Mesendoderm (in vitro differentiated cells): ENCODE measurements around the gene TARM1.

Experiments used
- DNase-seq: peaks from one replicate; pipeline ENCODE4 v3.0.0; 2013
- H2AK5ac ChIP-seq: 2 replicates; pipeline ENCODE4 v1.6.1; 2013; ENCODE audit warnings: low read length, inconsistent platforms
- H2BK120ac ChIP-seq: 2 replicates; pipeline ENCODE4 v1.6.1; 2013; ENCODE audit warnings: low read depth, mild to moderate bottlenecking, low read length, moderate library complexity, mixed read lengths
- H2BK15ac ChIP-seq: replicated peaks from 2 replicates; pipeline ENCODE4 v1.6.1; 2013; ENCODE audit warnings: low read depth, mild to moderate bottlenecking, moderate library complexity
- H2BK5ac ChIP-seq: 2 replicates; pipeline ENCODE4 v1.6.1; 2013; ENCODE audit warnings: low read length, inconsistent platforms
- H3K18ac ChIP-seq: 2 replicates; pipeline ENCODE4 v1.6.1; 2013; ENCODE audit warnings: mild to moderate bottlenecking, low read length, mixed read lengths
- H3K23ac ChIP-seq: one replicate; pipeline ENCODE4 v1.6.1; 2013; ENCODE audit warnings: low read length
- H3K27ac ChIP-seq: 2 replicates; pipeline ENCODE4 v1.5.1; 2013; ENCODE audit warnings: low read depth, mild to moderate bottlenecking, inconsistent platforms, low read length, moderate library complexity
- H3K27me3 ChIP-seq: 2 replicates; pipeline ENCODE4 v1.6.1; 2013; ENCODE audit warnings: low read length, control low read depth, mild to moderate bottlenecking, inconsistent platforms; ENCODE audit not compliant: insufficient read depth, poor library complexity
- H3K36me3 ChIP-seq: 2 replicates; pipeline ENCODE4 v1.6.1; 2013; ENCODE audit warnings: low read length, inconsistent platforms; ENCODE audit not compliant: control insufficient read depth, insufficient read depth
- H3K4ac ChIP-seq: one replicate; pipeline ENCODE4 v1.6.1; 2013; ENCODE audit warnings: low read depth, mild to moderate bottlenecking, low read length, moderate library complexity
- H3K4me1 ChIP-seq: 2 replicates; pipeline ENCODE4 v1.6.1; 2013; ENCODE audit warnings: low read depth, low read length, inconsistent platforms; ENCODE audit not compliant: control insufficient read depth
- H3K4me2 ChIP-seq: 2 replicates; pipeline ENCODE4 v1.6.1; 2013; ENCODE audit warnings: low read length
- H3K4me3 ChIP-seq: 2 replicates; pipeline ENCODE4 v1.5.1; 2013; ENCODE audit warnings: mild to moderate bottlenecking, low read length
- H3K56ac ChIP-seq: one replicate; pipeline ENCODE4 v1.6.1; 2013; ENCODE audit warnings: low read length
- H3K79me1 ChIP-seq: 2 replicates; pipeline ENCODE4 v1.6.1; 2013; ENCODE audit warnings: low read length, inconsistent platforms
- H3K79me2 ChIP-seq: 2 replicates; pipeline ENCODE4 v1.6.1; 2013; ENCODE audit warnings: mild to moderate bottlenecking, low read length; ENCODE audit not compliant: control insufficient read depth, insufficient read depth
- H3K9ac ChIP-seq: 2 replicates; pipeline ENCODE4 v1.6.1; 2013; ENCODE audit warnings: low read length, inconsistent platforms
- H4K5ac ChIP-seq: one replicate; pipeline ENCODE4 v1.6.1; 2013; ENCODE audit warnings: low read length
- H4K8ac ChIP-seq: one replicate; pipeline ENCODE4 v1.6.1; 2013; ENCODE audit warnings: low read depth, mild to moderate bottlenecking, control low read depth, low read length, moderate library complexity
- WGBS: extraction: QIAGEN DNeasy Blood & Tissue Kit; methylation state at CpG from one replicate; pipeline ENCODE4 v1.1.7; 2013; ENCODE audit warnings: low lambda C conversion rate, missing lambda C conversion rate; ENCODE audit not compliant: insufficient coverage; ENCODE audit errors: extremely low coverage; 5-methylcytosine and 5-hydroxymethylcytosine counted together

The TARM1 gene

DNA sequence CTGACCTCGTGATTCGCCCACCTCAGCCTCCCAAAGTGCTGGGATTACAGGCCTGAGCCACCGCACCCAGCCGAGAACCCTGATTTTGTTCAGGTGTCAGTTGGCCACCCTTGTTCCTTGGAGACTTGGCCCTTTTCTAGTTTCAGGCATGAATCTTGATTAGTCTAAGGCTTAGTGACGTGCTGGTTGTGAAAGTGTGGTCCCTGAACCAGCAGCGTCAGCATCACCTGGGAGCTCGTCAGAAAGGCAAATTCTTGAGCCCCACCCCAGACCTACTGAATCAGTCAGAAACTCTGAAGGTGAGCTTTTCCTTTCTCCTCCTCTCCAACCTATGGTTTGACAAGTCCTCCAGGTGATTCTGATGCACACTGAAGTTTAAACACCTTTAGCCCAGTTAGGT lies 54.5 kb downstream of the TARM1 start:
- DNase-seq = no peak
- H2AK5ac ChIP-seq = no peak overlapping the region
- H3K23ac ChIP-seq = no peak overlapping the region
- no peak overlapping the region for H4K5ac ChIP-seq
- no peak overlapping the region for H3K4ac ChIP-seq
- H3K56ac ChIP-seq = no peak overlapping the region
- H3K27ac ChIP-seq = no peak overlapping the region
- no peaks in the 10 kb centered on the region for H3K4me1 ChIP-seq
- no peak overlapping the region for H2BK120ac ChIP-seq
- no peaks in the 10 kb centered on the region for H3K27me3 ChIP-seq
- no peak overlapping the region for H3K18ac ChIP-seq
- no peaks in the 10 kb centered on the region for H3K79me2 ChIP-seq
- H2BK5ac ChIP-seq = no peak overlapping the region
- no peak overlapping the region for H2BK15ac ChIP-seq
- no peaks in the 10 kb centered on the region for H3K36me3 ChIP-seq
- no peak overlapping the region for H4K8ac ChIP-seq
- no CpG with 5 or more reads among the region's 7 CpGs for WGBS
- H3K79me1 ChIP-seq = no peaks in the 10 kb centered on the region
- no peak overlapping the region for H3K4me2 ChIP-seq
- no peak overlapping the region for H3K4me3 ChIP-seq
- no peak overlapping the region for H3K9ac ChIP-seq

DNA sequence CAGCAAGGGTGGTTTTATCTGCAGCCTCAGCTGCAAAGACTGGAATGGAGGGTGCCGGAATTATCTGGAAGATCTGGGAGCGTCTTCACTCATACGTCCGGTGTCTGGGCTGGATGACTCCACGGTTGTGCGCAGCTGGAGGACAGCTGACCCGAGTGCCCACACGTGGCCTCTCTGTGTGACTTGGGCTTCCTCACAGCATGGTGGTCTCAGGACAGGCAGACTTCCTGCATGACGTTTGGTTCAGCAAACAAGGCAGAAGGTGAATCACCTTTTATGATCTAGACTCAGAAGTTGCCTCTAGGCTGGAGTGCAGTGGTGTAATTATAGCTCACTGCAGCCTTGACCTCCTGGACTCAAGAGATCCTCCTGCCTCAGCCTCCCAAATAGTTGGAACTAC lies 56.5 kb downstream of the TARM1 start:
- Histone ChIP-seq H3K79me1 (no peaks in the 10 kb centered on the region), H3K4me1 (no peaks in the 10 kb centered on the region), H3K18ac (no peak overlapping the region), H4K8ac (no peak overlapping the region), H2BK120ac (no peak overlapping the region), H2BK15ac (no peak overlapping the region), H3K4me3 (no peak overlapping the region), H2AK5ac (no peak overlapping the region), H2BK5ac (no peak overlapping the region), H3K27me3 (no peaks in the 10 kb centered on the region), H3K4ac (no peak overlapping the region), H3K4me2 (no peak overlapping the region), H3K23ac (no peak overlapping the region), H4K5ac (no peak overlapping the region), H3K36me3 (no peaks in the 10 kb centered on the region), H3K9ac (no peak overlapping the region), H3K56ac (no peak overlapping the region), H3K27ac (no peak overlapping the region), H3K79me2 (no peaks in the 10 kb centered on the region)
- WGBS = no CpG with 5 or more reads among the region's 9 CpGs
- no peak for DNase-seq

DNA sequence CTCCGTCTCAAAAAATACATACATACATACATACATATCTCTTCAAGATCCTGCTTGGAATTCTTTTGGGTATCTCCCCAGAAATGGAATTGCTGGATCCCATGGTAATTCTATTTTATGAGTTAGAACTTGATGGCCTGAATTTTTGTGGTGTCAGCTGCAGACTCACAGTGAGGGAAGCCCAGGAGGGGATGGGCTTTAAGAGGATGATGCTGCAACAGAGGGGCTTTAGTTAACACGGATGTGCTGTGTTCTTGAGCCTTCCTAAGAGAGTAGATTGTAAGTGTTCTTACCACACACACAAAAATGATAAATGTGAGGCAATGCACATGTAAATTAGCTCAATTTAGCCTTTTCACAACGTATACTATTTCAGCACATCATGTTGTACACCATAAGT lies 58.0 kb downstream of the TARM1 start:
- no peak for DNase-seq
- Histone ChIP-seq H3K23ac (no peak overlapping the region), H4K8ac (no peak overlapping the region), H3K4me2 (no peak overlapping the region), H3K79me2 (no peaks in the 10 kb centered on the region), H3K9ac (no peak overlapping the region), H2BK15ac (no peak overlapping the region), H3K79me1 (no peaks in the 10 kb centered on the region), H3K4me3 (no peak overlapping the region), H3K56ac (no peak overlapping the region), H3K4me1 (no peaks in the 10 kb centered on the region), H3K36me3 (no peaks in the 10 kb centered on the region), H3K18ac (no peak overlapping the region), H3K27ac (no peak overlapping the region), H2BK120ac (no peak overlapping the region), H2AK5ac (no peak overlapping the region), H4K5ac (no peak overlapping the region), H3K27me3 (no peaks in the 10 kb centered on the region), H3K4ac (no peak overlapping the region), H2BK5ac (no peak overlapping the region)
- no CpG with 5 or more reads among the region's 3 CpGs for WGBS

DNA sequence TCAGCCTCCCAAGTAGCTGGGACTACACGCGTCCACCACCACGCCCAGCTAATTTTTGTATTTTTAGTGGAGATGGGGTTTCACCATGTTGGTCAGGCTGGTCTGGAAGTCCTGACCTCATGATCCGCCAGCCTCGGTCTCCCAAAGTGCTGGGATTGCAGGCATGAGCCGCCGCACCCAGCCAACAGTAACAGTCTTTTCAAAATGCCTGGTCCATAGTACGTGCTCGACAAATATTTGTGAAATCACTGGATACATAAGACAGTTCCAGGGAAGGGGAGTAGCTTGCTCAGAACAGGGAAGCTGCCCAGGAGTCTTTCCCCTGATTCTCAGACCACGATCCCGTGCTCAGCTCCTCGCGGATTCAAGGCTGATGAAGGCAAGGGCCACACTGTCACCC lies 59.2 kb downstream of the TARM1 start:
- H3K56ac ChIP-seq = no peak overlapping the region
- H3K23ac ChIP-seq = no peak overlapping the region
- H3K79me1 ChIP-seq = no peaks in the 10 kb centered on the region
- H3K27me3 ChIP-seq = no peaks in the 10 kb centered on the region
- no peak overlapping the region for H4K8ac ChIP-seq
- H3K36me3 ChIP-seq = no peaks in the 10 kb centered on the region
- DNase-seq = no peak
- WGBS = no CpG with 5 or more reads among the region's 13 CpGs
- H2BK15ac ChIP-seq = no peak overlapping the region
- H3K18ac ChIP-seq = no peak overlapping the region
- no peak overlapping the region for H2BK5ac ChIP-seq
- H4K5ac ChIP-seq = no peak overlapping the region
- no peak overlapping the region for H3K4me2 ChIP-seq
- H2AK5ac ChIP-seq = no peak overlapping the region
- no peaks in the 10 kb centered on the region for H3K79me2 ChIP-seq
- H2BK120ac ChIP-seq = no peak overlapping the region
- H3K27ac ChIP-seq = no peak overlapping the region
- H3K4me3 ChIP-seq = no peak overlapping the region
- H3K4ac ChIP-seq = no peak overlapping the region
- no peak overlapping the region for H3K9ac ChIP-seq
- H3K4me1 ChIP-seq = no peaks in the 10 kb centered on the region

DNA sequence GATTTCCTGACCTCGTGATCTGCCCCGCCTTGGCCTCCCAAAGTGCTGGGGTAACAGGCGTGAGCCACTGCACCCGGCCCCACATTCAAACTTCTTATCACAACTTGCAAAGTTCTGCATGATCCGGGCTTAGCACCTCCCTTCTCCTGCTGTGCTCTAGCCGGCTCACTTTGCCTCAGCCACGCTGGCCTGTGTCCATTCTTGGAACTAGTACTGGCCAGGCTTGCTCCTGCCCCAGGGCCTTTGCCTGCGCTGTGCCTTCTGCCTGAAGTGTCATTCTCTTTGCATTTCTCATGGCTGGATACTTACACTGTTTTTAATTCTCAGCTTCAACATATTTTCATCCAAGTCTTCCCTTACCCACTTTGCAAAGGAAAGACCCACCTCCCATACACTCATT lies 59.8 kb downstream of the TARM1 start:
- H3K4me1 ChIP-seq = no peaks in the 10 kb centered on the region
- no peak overlapping the region for H4K5ac ChIP-seq
- DNase-seq = no peak
- H3K79me1 ChIP-seq = no peaks in the 10 kb centered on the region
- H2BK120ac ChIP-seq = no peak overlapping the region
- no peaks in the 10 kb centered on the region for H3K27me3 ChIP-seq
- no peak overlapping the region for H3K18ac ChIP-seq
- no peak overlapping the region for H3K4me2 ChIP-seq
- H2BK15ac ChIP-seq = no peak overlapping the region
- H3K56ac ChIP-seq = no peak overlapping the region
- no peak overlapping the region for H3K4me3 ChIP-seq
- H3K36me3 ChIP-seq = no peaks in the 10 kb centered on the region
- H3K4ac ChIP-seq = no peak overlapping the region
- H3K9ac ChIP-seq = no peak overlapping the region
- no peak overlapping the region for H3K23ac ChIP-seq
- H4K8ac ChIP-seq = no peak overlapping the region
- H2AK5ac ChIP-seq = peak overlapping the region; percentile 43
- H3K27ac ChIP-seq = no peak overlapping the region
- no peak overlapping the region for H2BK5ac ChIP-seq
- no CpG with 5 or more reads among the region's 8 CpGs for WGBS
- H3K79me2 ChIP-seq = no peaks in the 10 kb centered on the region
